Spleen (tissue), 7 donors: ENCODE data around the gene IL31.

Experiments used
- CTCF ChIP-seq, 11 experiments: fragments of 200-600 bp in 7 of 11; fragments of 450-650 bp in 4 of 11; sonication (generic) in 4 of 11; IDR thresholded peaks in 8 of 11; conservative IDR thresholded peaks in 3 of 11; 1 replicate in 7 of 11; 2 replicates in 4 of 11; pipeline versions ENCODE4 v1.4.0 to v1.8.0; 2016 to 2021; ENCODE audit warnings: antibody characterized with exemption in 11 of 11, inconsistent platforms in 4 of 11, mild to moderate bottlenecking in 1 of 11
- POLR2A ChIP-seq, 3 donors: fragments of 450-650 bp; IDR thresholded peaks; one replicate each; pipeline ENCODE4 v1.5.1; 2017; ENCODE audit warnings: antibody characterized with exemption in 3 of 3, mild to moderate bottlenecking in 1 of 3
- POLR2AphosphoS5 ChIP-seq, 3 donors: sonication (generic); formaldehyde crosslinking; IDR thresholded peaks; one replicate each; pipeline ENCODE4 v1.5.1; 2017; ENCODE audit warnings: antibody characterized with exemption in 3 of 3
- donor health status: DM: no; HTN: no; CAD: no; lungs with moderate emphysema.
- donor health status: DM: no; HTN: no; CAD: no.
- donor health status: DM: no; HTN: no; CAD: no.

- TF ChIP-seq CTCF (IDR thresholded peaks at IDR 0.05 in 8 of 11, conservative IDR thresholded peaks at IDR 0.05 in 3 of 11) (no peak), POLR2AphosphoS5 (IDR thresholded peaks at IDR 0.05) (peak in 1 of 3 donors; percentile 65), POLR2A (IDR thresholded peaks at IDR 0.05) (no peak)
Measured at GRCh38 chr12:122133192-122133950, 40.6 kb downstream of the IL31 start.
